Measurements from ENCODE around the gene AHI1. TPM values are rescaled to one million over a fixed set of nuclear protein-coding genes. Genes with fewer than 3 reads are reported as not detected.

Gene AHI1
- total RNA-seq, 1 experiment from 2014 or later: 12.4 TPM

GRCh38 chr6:135318738-135319469 lies 178.6 kb downstream of the AHI1 start:
- H3K27me3 ChIP-seq (replicated peaks): no peaks in the 10 kb centered on the region
- H3K36me3 ChIP-seq: no peaks in the 10 kb centered on the region
- no peaks in the 10 kb centered on the region for H3K9me3 ChIP-seq (replicated peaks)
- H3K27ac ChIP-seq: no peak overlapping the region
- no peaks in the 10 kb centered on the region for H3K4me1 ChIP-seq (replicated peaks)
- no peak overlapping the region for H3K4me3 ChIP-seq
- DNase-seq (ENCODE audit: low read depth in 1 of 2, low spot score in 2 of 2): no peak

DNA sequence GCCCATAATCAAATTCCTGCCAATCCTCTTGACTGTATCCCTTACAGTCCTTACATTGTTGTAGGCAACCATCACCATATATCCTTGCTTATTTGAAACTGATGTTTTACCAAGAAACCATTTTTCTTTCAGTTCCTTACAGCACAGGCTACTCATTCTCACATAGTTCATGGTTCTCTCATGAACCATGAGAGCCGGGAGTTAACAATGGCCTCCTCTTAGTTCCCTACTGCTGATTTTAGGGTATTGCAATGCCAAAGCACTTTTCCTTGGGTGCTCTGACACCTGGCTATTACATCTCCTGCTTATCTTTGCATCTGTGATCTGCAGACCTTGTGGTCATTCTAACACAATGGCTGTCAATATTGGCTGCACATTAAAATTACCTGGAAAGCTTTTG lies 183.0 kb downstream of the AHI1 start:
- Histone ChIP-seq H3K36me3 (no peaks in the 10 kb centered on the region), H3K4me1 (replicated peaks) (no peaks in the 10 kb centered on the region), H3K4me3 (no peak overlapping the region), H3K9me3 (replicated peaks) (no peaks in the 10 kb centered on the region), H3K27me3 (replicated peaks) (no peaks in the 10 kb centered on the region), H3K27ac (no peak overlapping the region)
- DNase-seq (ENCODE audit: low read depth in 1 of 2, low spot score in 2 of 2): no peak

DNA sequence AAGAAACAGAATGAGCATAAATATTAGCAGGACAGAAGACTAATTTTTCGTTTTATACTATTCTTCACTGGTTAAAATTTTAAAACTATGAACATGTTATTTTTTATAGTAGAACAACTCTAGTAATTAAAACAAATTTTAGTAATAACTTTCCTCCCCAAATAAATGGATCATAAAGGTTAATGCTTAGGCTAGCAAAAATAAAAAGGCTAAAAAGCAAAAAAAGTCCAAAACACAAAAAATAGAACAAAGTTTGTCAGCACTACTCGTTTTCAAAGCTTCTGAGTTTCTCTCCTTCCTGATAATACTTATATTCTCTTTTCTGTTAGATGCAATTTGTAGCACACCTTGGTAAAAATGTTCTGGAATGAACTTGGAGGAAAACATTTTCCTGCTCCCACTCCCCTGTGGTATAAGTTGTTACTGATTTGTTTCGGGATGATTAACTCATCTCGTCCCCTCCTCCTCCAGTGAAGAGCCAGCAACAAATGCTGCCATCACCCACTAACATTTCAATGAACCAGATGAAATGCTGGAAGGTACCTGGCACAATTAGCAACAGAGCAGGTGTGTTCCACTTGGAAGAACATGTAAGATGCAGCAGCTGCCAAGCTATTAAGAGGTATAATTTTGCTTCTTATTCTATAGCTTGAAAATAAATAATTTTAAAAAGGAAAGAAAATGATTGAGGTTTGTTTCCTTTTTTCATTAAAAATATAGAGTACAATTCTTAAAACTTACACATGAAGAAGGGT lies 185.9 kb downstream of the AHI1 start:
- no peak for DNase-seq (ENCODE audit: low read depth in 1 of 2, low spot score in 2 of 2)
- H3K27me3 ChIP-seq (replicated peaks): no peaks in the 10 kb centered on the region
- H3K4me3 ChIP-seq: no peak overlapping the region
- H3K27ac ChIP-seq: no peak overlapping the region
- no peaks in the 10 kb centered on the region for H3K4me1 ChIP-seq (replicated peaks)
- H3K36me3 ChIP-seq: no peaks in the 10 kb centered on the region
- H3K9me3 ChIP-seq (replicated peaks): no peaks in the 10 kb centered on the region

DNA sequence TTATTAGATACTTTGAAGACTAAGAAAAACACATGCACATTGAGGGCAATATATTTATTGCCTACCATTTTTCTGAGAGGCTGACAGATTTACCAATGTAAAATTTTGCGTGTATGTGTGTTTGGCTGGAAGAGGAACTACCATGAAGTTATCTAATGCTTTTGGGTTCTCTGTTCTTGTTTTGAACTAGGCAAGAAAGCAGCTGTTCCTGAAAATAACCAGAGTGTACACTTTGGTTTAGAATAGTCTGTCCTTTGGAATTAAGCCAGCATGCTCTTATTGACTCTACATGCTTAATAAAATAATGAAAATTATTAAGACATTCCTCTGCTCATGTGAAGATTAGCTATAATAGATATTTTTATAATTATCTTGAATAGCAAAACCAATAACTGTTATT lies 187.2 kb downstream of the AHI1 start:
- Histone ChIP-seq H3K27ac (no peak overlapping the region), H3K4me1 (replicated peaks) (no peaks in the 10 kb centered on the region), H3K36me3 (no peaks in the 10 kb centered on the region), H3K9me3 (replicated peaks) (no peaks in the 10 kb centered on the region), H3K27me3 (replicated peaks) (no peaks in the 10 kb centered on the region), H3K4me3 (no peak overlapping the region)
- no peak for DNase-seq (ENCODE audit: low read depth in 1 of 2, low spot score in 2 of 2)

DNA sequence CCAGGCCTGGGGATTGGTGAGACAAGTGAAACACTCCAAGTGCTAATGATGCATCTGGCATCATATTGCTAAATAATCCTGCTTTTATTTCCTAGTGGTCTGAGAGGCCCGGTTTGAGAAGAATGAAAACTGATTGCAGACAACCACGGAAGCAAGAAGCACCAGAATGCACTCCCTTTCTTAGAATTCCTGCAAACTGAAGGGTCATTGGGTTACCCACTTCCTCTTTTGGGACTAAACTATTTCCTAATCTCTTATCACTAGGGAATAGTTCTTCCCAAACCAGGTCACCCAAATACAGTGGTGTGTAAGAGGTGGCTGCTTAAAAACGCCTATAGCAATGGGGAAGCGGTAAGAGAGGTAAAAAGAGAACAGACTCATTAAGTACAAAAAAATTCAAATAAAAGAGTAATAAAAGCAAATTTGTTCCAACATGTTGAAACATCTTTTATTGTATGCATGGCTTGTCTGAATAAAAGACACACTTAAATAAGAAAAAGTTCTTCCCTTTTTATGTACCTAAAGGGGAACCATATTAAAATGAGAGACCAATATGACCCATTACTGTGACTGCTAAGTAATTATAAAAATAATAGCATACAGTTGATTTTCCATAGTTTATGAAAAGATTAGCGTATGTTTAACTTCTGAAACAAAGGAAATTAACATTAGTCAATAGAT lies 190.7 kb downstream of the AHI1 start:
- H3K9me3 ChIP-seq (replicated peaks): no peaks in the 10 kb centered on the region
- H3K36me3 ChIP-seq: no peaks in the 10 kb centered on the region
- no peaks in the 10 kb centered on the region for H3K4me1 ChIP-seq (replicated peaks)
- H3K27ac ChIP-seq: no peak overlapping the region
- no peak overlapping the region for H3K4me3 ChIP-seq
- no peak for DNase-seq (ENCODE audit: low read depth in 1 of 2, low spot score in 2 of 2)
- H3K27me3 ChIP-seq (replicated peaks): no peaks in the 10 kb centered on the region

DNA sequence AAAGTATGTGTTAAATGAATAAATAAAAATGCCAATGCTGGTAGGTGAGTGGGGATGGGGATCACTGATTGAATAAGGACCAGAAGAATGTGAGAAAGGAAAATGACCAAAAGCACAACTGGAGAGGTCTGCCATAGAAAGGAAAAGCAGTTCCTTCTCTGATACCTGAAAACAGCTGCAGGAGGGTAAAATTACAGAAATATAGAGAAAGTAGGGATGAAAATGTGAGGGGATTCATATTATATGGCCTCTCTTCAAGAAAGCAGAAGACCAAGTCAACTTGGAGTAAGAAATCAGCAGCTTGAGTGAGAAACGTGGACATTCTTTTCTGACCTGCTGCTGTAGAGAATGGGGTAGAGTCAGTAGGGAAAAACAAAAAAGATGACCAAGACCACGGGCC lies 191.4 kb downstream of the AHI1 start:
- DNase-seq (ENCODE audit: low read depth in 1 of 2, low spot score in 2 of 2): no peak
- no peak overlapping the region for H3K4me3 ChIP-seq
- H3K27me3 ChIP-seq (replicated peaks): no peaks in the 10 kb centered on the region
- H3K4me1 ChIP-seq (replicated peaks): no peaks in the 10 kb centered on the region
- no peak overlapping the region for H3K27ac ChIP-seq
- no peaks in the 10 kb centered on the region for H3K9me3 ChIP-seq (replicated peaks)
- H3K36me3 ChIP-seq: no peaks in the 10 kb centered on the region

GRCh38 chr6:135305684-135306083 lies 191.9 kb downstream of the AHI1 start:
- Histone ChIP-seq H3K4me3 (no peak overlapping the region), H3K9me3 (replicated peaks) (no peaks in the 10 kb centered on the region), H3K36me3 (no peaks in the 10 kb centered on the region), H3K4me1 (replicated peaks) (no peaks in the 10 kb centered on the region), H3K27ac (no peak overlapping the region), H3K27me3 (replicated peaks) (no peaks in the 10 kb centered on the region)
- DNase-seq (ENCODE audit: low read depth in 1 of 2, low spot score in 2 of 2): no peak

GRCh38 chr6:135304883-135305282 lies 192.7 kb downstream of the AHI1 start:
- DNase-seq (ENCODE audit: low read depth in 1 of 2, low spot score in 2 of 2): no peak
- H3K4me3 ChIP-seq: no peak overlapping the region
- no peaks in the 10 kb centered on the region for H3K9me3 ChIP-seq (replicated peaks)
- H3K36me3 ChIP-seq: no peaks in the 10 kb centered on the region
- no peaks in the 10 kb centered on the region for H3K27me3 ChIP-seq (replicated peaks)
- no peak overlapping the region for H3K27ac ChIP-seq
- no peaks in the 10 kb centered on the region for H3K4me1 ChIP-seq (replicated peaks)

DNA sequence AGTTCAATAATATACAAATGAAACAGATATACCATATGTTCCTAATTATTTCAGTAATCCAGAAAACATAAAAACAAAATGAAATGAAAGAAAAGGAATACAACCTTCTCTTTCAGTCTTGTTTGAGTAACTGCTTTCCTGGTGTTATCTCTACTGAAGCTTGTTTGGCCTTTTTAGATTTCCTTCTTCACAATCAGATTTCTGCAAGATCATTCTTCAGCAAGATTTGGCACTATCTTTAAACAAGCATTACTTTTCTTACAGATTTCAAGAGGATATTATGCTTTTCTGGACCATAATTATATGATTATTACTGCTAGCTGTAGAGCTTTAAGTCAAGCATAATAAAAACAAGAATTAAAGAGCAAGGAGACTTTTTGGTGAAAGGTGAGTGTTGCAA lies 196.2 kb downstream of the AHI1 start:
- Histone ChIP-seq H3K4me1 (replicated peaks) (no peaks in the 10 kb centered on the region), H3K36me3 (no peaks in the 10 kb centered on the region), H3K4me3 (no peak overlapping the region), H3K27ac (no peak overlapping the region), H3K27me3 (replicated peaks) (no peaks in the 10 kb centered on the region), H3K9me3 (replicated peaks) (no peaks in the 10 kb centered on the region)
- no peak for DNase-seq (ENCODE audit: low read depth in 1 of 2, low spot score in 2 of 2)

DNA sequence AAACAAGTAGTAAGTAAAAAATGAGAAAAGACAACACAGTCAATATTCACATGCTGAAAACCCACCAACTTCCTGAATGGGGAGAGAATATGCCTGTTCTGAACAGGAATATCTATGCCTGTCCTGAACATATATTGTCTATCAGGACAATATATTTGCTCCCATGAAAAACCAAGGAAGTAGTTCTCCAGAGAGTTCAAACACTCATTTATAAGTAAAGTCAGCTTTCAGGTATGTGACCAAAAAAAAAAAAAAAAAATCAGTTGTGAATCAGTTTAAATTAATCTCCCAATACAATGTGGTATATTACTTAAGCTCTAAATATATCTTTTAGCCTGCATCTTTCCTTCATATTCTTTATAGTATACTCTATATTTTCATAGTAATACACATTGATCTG lies 197.0 kb downstream of the AHI1 start:
- no peaks in the 10 kb centered on the region for H3K9me3 ChIP-seq (replicated peaks)
- no peaks in the 10 kb centered on the region for H3K4me1 ChIP-seq (replicated peaks)
- H3K27ac ChIP-seq: no peak overlapping the region
- H3K4me3 ChIP-seq: no peak overlapping the region
- no peaks in the 10 kb centered on the region for H3K36me3 ChIP-seq
- H3K27me3 ChIP-seq (replicated peaks): no peaks in the 10 kb centered on the region
- no peak for DNase-seq (ENCODE audit: low read depth in 1 of 2, low spot score in 2 of 2)

GRCh38 chr6:135299256-135299655 lies 198.3 kb downstream of the AHI1 start:
- H3K4me1 ChIP-seq (replicated peaks): no peaks in the 10 kb centered on the region
- no peak overlapping the region for H3K27ac ChIP-seq
- no peak overlapping the region for H3K4me3 ChIP-seq
- H3K9me3 ChIP-seq (replicated peaks): no peaks in the 10 kb centered on the region
- H3K27me3 ChIP-seq (replicated peaks): no peaks in the 10 kb centered on the region
- no peaks in the 10 kb centered on the region for H3K36me3 ChIP-seq
- no peak for DNase-seq (ENCODE audit: low read depth in 1 of 2, low spot score in 2 of 2)

DNA sequence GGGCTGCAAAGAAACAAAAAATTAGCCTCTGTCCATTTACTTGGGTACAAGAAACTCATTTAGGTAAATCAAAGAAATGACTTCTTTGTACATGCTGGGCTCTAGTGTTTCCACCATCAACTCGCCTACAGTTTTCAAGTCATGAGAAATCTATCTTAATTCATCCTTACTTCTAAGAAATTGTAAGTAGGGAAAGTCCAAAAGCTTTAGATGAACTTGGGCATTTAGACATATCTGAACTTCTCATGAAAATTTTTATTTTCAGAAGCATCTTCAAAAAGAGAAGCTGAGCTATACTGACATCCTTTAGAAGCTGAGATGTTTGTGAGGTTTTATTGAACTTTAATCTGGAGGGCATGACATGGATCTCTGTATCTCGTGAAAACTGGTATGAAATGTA lies 199.1 kb downstream of the AHI1 start:
- DNase-seq (ENCODE audit: low read depth in 1 of 2, low spot score in 2 of 2): no peak
- H3K4me1 ChIP-seq (replicated peaks): no peaks in the 10 kb centered on the region
- H3K36me3 ChIP-seq: no peaks in the 10 kb centered on the region
- no peak overlapping the region for H3K27ac ChIP-seq
- H3K9me3 ChIP-seq (replicated peaks): no peaks in the 10 kb centered on the region
- no peak overlapping the region for H3K4me3 ChIP-seq
- H3K27me3 ChIP-seq (replicated peaks): no peaks in the 10 kb centered on the region

- Histone ChIP-seq H3K9me3 (replicated peaks) (no peaks in the 10 kb centered on the region), H3K27ac (no peak overlapping the region), H3K4me3 (no peak overlapping the region), H3K4me1 (replicated peaks) (peaks cover under 1% of the 10 kb centered on the region; the same call in 1 of the 2 replicates), H3K36me3 (no peaks in the 10 kb centered on the region), H3K27me3 (replicated peaks) (no peaks in the 10 kb centered on the region)
- DNase-seq (ENCODE audit: low read depth in 1 of 2, low spot score in 2 of 2): no peak
Observed at GRCh38 chr6:135296715-135297114, 200.8 kb downstream of the AHI1 start.

DNA sequence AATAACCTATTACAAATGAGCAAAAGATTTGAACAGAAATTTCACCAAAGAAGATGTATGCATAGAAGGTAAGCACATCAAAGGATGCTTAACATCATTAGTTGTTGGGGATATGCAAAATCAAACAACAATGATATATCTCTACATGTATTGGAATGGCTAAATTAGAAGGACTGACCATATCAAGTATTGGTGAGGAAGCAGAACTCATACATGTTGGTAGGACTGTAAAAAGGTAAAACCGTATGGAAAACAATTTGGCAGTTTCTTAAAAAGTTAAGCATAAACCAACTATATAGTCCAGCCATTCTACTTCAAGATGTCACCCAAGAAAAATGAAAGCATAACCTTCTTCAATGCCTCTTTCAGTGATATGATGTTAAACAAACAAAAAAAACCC lies 202.5 kb downstream of the AHI1 start:
- Histone ChIP-seq H3K4me1 (replicated peaks) (peaks cover 4% of the 10 kb centered on the region; the same call in 1 of the 2 replicates), H3K36me3 (peaks cover 4% of the 10 kb centered on the region; the same call in 1 of the 2 replicates)
- no peak for DNase-seq (ENCODE audit: low read depth in 1 of 2, low spot score in 2 of 2)

More for the DNA sequence above, 202.5 kb downstream of the AHI1 start:
- no peaks in the 10 kb centered on the region for H3K9me3 ChIP-seq (replicated peaks)
- no peak overlapping the region for H3K4me3 ChIP-seq
- no peaks in the 10 kb centered on the region for H3K27me3 ChIP-seq (replicated peaks)
- H3K27ac ChIP-seq: no peak overlapping the region
